Esophagus muscularis mucosa (tissue), 4 donors: ENCODE data around the gene NELFCD. TPM values are rescaled to one million over a fixed set of nuclear protein-coding genes. Genes with fewer than 3 reads are reported as not detected.

Experiments used
- DNase-seq: peaks from one replicate; pipeline ENCODE4 v3.0.0-alpha.2; 2017; ENCODE audit errors: extremely low spot score
- H3K27ac ChIP-seq, 4 donors: fragments of 200-600 bp; sonication (generic); replicated peaks in 1 of 4; 1 replicate in 3 of 4; 2 replicates in 1 of 4; pipeline ENCODE4 v1.5.1; 2016 to 2019; ENCODE audit warnings: mild to moderate bottlenecking in 1 of 4
- H3K27me3 ChIP-seq, 4 donors: fragments of 200-600 bp; sonication (generic); one replicate each; pipeline versions ENCODE4 v1.5.1 to v1.6.0; 2016 to 2019
- H3K36me3 ChIP-seq, 4 donors: fragments of 200-600 bp; sonication (generic); one replicate each; pipeline ENCODE4 v1.5.1; 2016 to 2019
- H3K4me1 ChIP-seq, 4 donors: fragments of 200-600 bp; sonication (generic); one replicate each; pipeline ENCODE4 v1.5.1; 2016 to 2019
- H3K4me3 ChIP-seq, 4 donors: fragments of 200-600 bp; sonication (generic); 1 replicate in 2 of 4; 2 replicates in 2 of 4; pipeline ENCODE4 v1.5.1; 2016 to 2019; ENCODE audit warnings: mild to moderate bottlenecking in 4 of 4, moderate library complexity in 1 of 4
- H3K9me3 ChIP-seq, 4 donors: fragments of 200-600 bp; sonication (generic); 1 replicate in 3 of 4; 2 replicates in 1 of 4; pipeline ENCODE4 v1.5.1; 2016 to 2019
- CTCF ChIP-seq, 3 experiments: fragments of 200-600 bp in 2 of 3; fragments of 450-650 bp in 1 of 3; sonication (generic) in 2 of 3; IDR thresholded peaks; one replicate each; pipeline ENCODE4 v1.5.1; 2017 to 2019; ENCODE audit warnings: antibody characterized with exemption in 3 of 3, mild to moderate bottlenecking in 2 of 3, moderate library complexity in 1 of 3
- EP300 ChIP-seq: sonication (generic); formaldehyde crosslinking; IDR thresholded peaks from one replicate; pipeline ENCODE4 v1.6.1; 2017; ENCODE audit warnings: antibody characterized with exemption
- POLR2A ChIP-seq: fragments of 450-650 bp; IDR thresholded peaks from one replicate; pipeline ENCODE4 v1.6.1; 2017; ENCODE audit warnings: antibody characterized with exemption, moderate library complexity, mild to moderate bottlenecking, low read depth
- POLR2AphosphoS5 ChIP-seq, 2 donors: sonication (generic); formaldehyde crosslinking; IDR thresholded peaks; one replicate each; pipeline ENCODE4 v1.6.1; 2017; ENCODE audit warnings: antibody characterized with exemption in 2 of 2
- WGBS: methylation state at CpG from one replicate; pipeline ENCODE4 v1.1.5; 2018; 5-methylcytosine and 5-hydroxymethylcytosine counted together
- intact Hi-C: fragments of 100-400 bp; cut with DNase I; formaldehyde crosslinking; loops from one replicate; pipeline ENCODE4 v1.15.1; 2023
- total RNA-seq, 4 donors: library from RNA; depleted of rRNA; stranded (reverse); fragments of >200 nt; gene quantifications; one replicate each; pipeline versions ENCODE4 v1.1.0 to v1.2.1, GENCODE V29; 2016

Gene NELFCD
- total RNA-seq, 4 donors from 2014 or later = 30.5 to 41.5 (median 34.9) TPM

DNA sequence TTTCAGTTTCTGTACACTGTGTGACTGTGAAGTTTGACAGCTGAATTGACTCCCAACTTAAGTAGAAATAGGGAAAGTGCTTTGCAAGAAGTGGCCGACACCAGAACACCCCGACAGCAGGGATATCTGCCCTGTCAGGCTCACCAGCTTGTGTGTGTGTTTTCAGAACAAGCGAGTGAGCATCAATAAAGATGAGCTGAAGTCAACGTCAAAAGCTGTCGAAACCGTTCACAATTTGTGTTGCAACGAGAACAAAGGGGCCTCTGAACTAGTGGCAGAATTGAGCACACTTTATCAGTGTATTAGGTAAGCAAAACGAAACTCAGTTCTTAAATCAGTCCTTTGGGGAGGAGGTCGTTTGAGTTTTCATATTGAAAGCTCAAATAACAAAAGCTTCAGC, 10.7 kb downstream of the NELFCD start:
- no peak for TF ChIP-seq CTCF (IDR thresholded peaks at IDR 0.05)
- TF ChIP-seq EP300 = no peak
- no peak for TF ChIP-seq POLR2A
- H3K4me1 ChIP-seq = no peaks in the 10 kb centered on the region
- DNase-seq = no peak
- no peak overlapping the region for H3K27ac ChIP-seq
- no peaks in the 10 kb centered on the region for H3K27me3 ChIP-seq
- no peak overlapping the region for H3K4me3 ChIP-seq
- H3K9me3 ChIP-seq = no peaks in the 10 kb centered on the region
- WGBS = 76% methylated on average over 9 of the region's 9 CpGs
- intact Hi-C loops = no loop called here
- H3K36me3 ChIP-seq = peaks cover 88 to 100% (median 99%) of the 10 kb centered on the region in 4 donors

- Histone ChIP-seq H3K9me3 (no peaks in the 10 kb centered on the region), H3K27ac (no peak overlapping the region), H3K27me3 (no peaks in the 10 kb centered on the region), H3K4me3 (no peak overlapping the region), H3K4me1 (no peaks in the 10 kb centered on the region), H3K36me3 (peaks cover 92 to 100% (median 99%) of the 10 kb centered on the region in 4 donors)
- DNase-seq = no peak
- WGBS = 80% methylated on average over 3 of the region's 3 CpGs
- TF ChIP-seq POLR2A (no peak), EP300 (no peak), POLR2AphosphoS5 (IDR thresholded peaks at IDR 0.05) (no peak), CTCF (IDR thresholded peaks at IDR 0.05) (no peak)
- intact Hi-C loops = no loop called here
Measured at GRCh38 chr20:58992911-58993310, 11.9 kb downstream of the NELFCD start.

DNA sequence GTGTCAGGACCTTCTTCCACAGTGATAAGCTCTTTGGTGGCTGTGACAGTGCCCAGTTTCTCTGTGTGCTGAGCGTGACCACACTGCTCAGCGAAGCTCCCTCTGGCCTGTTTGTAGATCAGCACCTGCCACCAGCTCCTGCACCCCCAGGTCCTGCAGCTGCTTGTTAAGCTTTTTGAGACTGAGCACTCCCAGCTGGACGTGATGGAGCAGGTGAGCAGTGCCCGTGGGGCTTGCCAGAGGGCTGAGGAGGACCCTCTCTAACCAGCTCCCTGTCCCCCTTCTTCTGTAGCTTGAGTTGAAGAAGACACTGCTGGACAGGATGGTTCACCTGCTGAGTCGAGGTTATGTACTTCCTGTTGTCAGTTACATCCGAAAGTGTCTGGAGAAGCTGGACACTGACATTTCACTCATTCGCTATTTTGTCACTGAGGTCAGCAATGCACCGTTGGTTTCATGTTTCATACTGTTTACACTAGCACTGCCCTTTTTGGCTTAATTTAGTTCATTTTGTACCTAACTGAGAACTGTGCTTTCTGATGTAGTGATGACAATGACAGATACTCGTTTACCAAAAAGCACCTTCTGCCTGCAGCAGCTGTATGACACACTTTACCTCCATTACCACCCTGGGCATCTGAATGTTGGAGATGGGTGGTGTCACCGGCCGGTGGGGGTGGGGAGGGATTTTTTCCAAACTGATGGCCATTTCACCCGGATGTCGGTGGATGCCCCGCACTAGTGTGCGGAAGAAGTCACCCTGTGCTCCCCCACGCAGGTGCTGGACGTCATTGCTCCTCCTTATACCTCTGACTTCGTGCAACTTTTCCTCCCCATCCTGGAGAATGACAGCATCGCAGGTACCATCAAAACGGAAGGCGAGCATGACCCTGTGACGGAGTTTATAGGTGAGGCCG, 12.5 kb downstream of the NELFCD start:
- WGBS = 88% methylated on average over 23 of the region's 23 CpGs
- Histone ChIP-seq H3K4me3 (no peak overlapping the region), H3K36me3 (peaks cover 92 to 100% (median 99%) of the 10 kb centered on the region in 4 donors), H3K27me3 (no peaks in the 10 kb centered on the region), H3K9me3 (no peaks in the 10 kb centered on the region), H3K4me1 (no peaks in the 10 kb centered on the region), H3K27ac (no peak overlapping the region)
- intact Hi-C loops = no loop called here
- no peak for TF ChIP-seq POLR2AphosphoS5 (IDR thresholded peaks at IDR 0.05)
- TF ChIP-seq CTCF (IDR thresholded peaks at IDR 0.05) = no peak
- TF ChIP-seq EP300 = no peak
- TF ChIP-seq POLR2A = no peak
- no peak for DNase-seq

GRCh38 chr20:58994390-58995159, 13.5 kb downstream of the NELFCD start:
- no peak for DNase-seq
- H3K27ac ChIP-seq = peak overlapping the region in 1 of 4 donors; percentile 24
- WGBS = 83% methylated on average over 17 of the region's 17 CpGs
- H3K4me3 ChIP-seq = no peak overlapping the region
- H3K4me1 ChIP-seq = no peaks in the 10 kb centered on the region
- TF ChIP-seq POLR2A (no peak), EP300 (no peak), POLR2AphosphoS5 (IDR thresholded peaks at IDR 0.05) (no peak), CTCF (IDR thresholded peaks at IDR 0.05) (no peak)
- no peaks in the 10 kb centered on the region for H3K9me3 ChIP-seq
- intact Hi-C loops = no loop called here
- H3K27me3 ChIP-seq = no peaks in the 10 kb centered on the region
- H3K36me3 ChIP-seq = peaks cover 86 to 100% (median 99%) of the 10 kb centered on the region in 4 donors
